GM12878 (cell line): ENCODE results near the gene TBP. TPM values are rescaled to one million over a fixed set of nuclear protein-coding genes. Genes with fewer than 3 reads are reported as not detected.
"Not testable (repeated sequence)": the region's sequence is repeated elsewhere in the genome, so short reads cannot be mapped to it uniquely, and the experiment has no call there.

Experiments
- ATAC-seq: fragments of 200-7000 bp; cut with Tn5 transposase; 3 replicates; pipeline ENCODE4 v1.9.1; 2020; ENCODE audit warnings: mild to moderate bottlenecking, moderate library complexity
- BruUV-seq: library from RNA; stranded (reverse); fragments of 400-500 nt; replicated peaks from 2 replicates; lab custom pipeline; 2021; lab: Mats Ljungman, UMichigan
- CTCF ChIA-PET: fragments of 300-600 bp; sonication (Branson Sonifier 250); formaldehyde crosslinking; extraction: SDS; loops from one replicate; lab custom pipeline; 2021; ENCODE audit warnings: inconsistent platforms; lab: Yijun Ruan, JAX
- POLR2A ChIA-PET: fragments of 350-600 bp; formaldehyde crosslinking; extraction: SDS; loops from one replicate; lab custom pipeline; 2021; ENCODE audit warnings: inconsistent platforms; lab: Charles Lee
- RAD21 ChIA-PET: fragments of 300-600 bp; sonication (Branson Sonifier 250); formaldehyde crosslinking; loops from one replicate; lab custom pipeline; 2023; ENCODE audit warnings: antibody characterized with exemption; ENCODE audit not compliant: unreplicated experiment; lab: Charles Lee
- SMC1A ChIA-PET: fragments of 300-600 bp; sonication (Branson Sonifier 250); formaldehyde crosslinking; loops from one replicate; lab custom pipeline; 2023; ENCODE audit not compliant: unreplicated experiment, uncharacterized antibody; lab: Charles Lee
- DNase-seq: peaks from one replicate; pipeline ENCODE4 v3.0.0-alpha.2; 2011; ENCODE audit warnings: low read depth, low spot score
- FAIRE-seq: peaks from 3 replicates; lab custom pipeline; 2011; peaks lifted over from hg19 to GRCh38; lab: Jason Lieb, UNC
- H2AFZ ChIP-seq: 2 replicates; pipeline ENCODE4 v1.6.0; 2011; ENCODE audit warnings: low read depth, low read length, control low read depth; ENCODE audit not compliant: control insufficient read depth
- H3K27ac ChIP-seq: 2 replicates; pipeline ENCODE4 v1.5.1; 2011; ENCODE audit warnings: control low read depth; ENCODE audit not compliant: control insufficient read depth, insufficient read depth
- H3K27me3 ChIP-seq, 2 experiments: replicated peaks in 1 of 2; 2 replicates each; pipeline versions ENCODE4 v1.6.0 to v1.6.1; 2011; ENCODE audit warnings: low read length in 1 of 2; ENCODE audit not compliant: control insufficient read depth in 2 of 2, insufficient read depth in 2 of 2
- H3K36me3 ChIP-seq, 2 experiments: 2 replicates each; pipeline ENCODE4 v1.5.1; 2011; ENCODE audit warnings: low read length in 1 of 2; ENCODE audit not compliant: control insufficient read depth in 2 of 2, insufficient read depth in 2 of 2
- H3K4me1 ChIP-seq: 2 replicates; pipeline ENCODE4 v1.6.1; 2011; ENCODE audit warnings: mild to moderate bottlenecking, low read length, moderate library complexity, mixed read lengths; ENCODE audit not compliant: control insufficient read depth, insufficient read depth
- H3K4me2 ChIP-seq: 2 replicates; pipeline ENCODE4 v1.6.0; 2011; ENCODE audit warnings: control low read depth; ENCODE audit not compliant: control insufficient read depth, insufficient read depth
- H3K4me3 ChIP-seq: fragments of 200-600 bp; sonication (generic); 2 replicates; pipeline ENCODE4 v1.5.1; 2016
- H3K79me2 ChIP-seq: 2 replicates; pipeline ENCODE4 v1.6.0; 2011; ENCODE audit warnings: low read length; ENCODE audit not compliant: control insufficient read depth, insufficient read depth
- H3K9ac ChIP-seq: 2 replicates; pipeline ENCODE4 v1.8.0; 2011; ENCODE audit warnings: low read length, control low read depth, mixed read lengths; ENCODE audit not compliant: control insufficient read depth, insufficient read depth
- H3K9me3 ChIP-seq: replicated peaks from 3 replicates; pipeline ENCODE4 v1.5.1; 2011; ENCODE audit warnings: mild to moderate bottlenecking, low read length; ENCODE audit not compliant: control insufficient read depth, insufficient read depth
- H4K20me1 ChIP-seq: 2 replicates; pipeline ENCODE4 v1.6.0; 2011; ENCODE audit not compliant: control insufficient read depth, insufficient read depth
- ATF7 ChIP-seq: fragments of 450-650 bp; IDR thresholded peaks from 2 replicates; pipeline ENCODE4 v1.6.1; 2016; ENCODE audit warnings: low read depth, mild to moderate bottlenecking
- BACH1 ChIP-seq: fragments of 450-650 bp; IDR thresholded peaks from 2 replicates; pipeline ENCODE4 v1.6.1; 2017; ENCODE audit warnings: mild to moderate bottlenecking, borderline replicate concordance
- CBFB ChIP-seq: IDR thresholded peaks from 2 replicates; pipeline ENCODE4 v1.6.1; 2016; ENCODE audit warnings: antibody characterized with exemption, low read depth
- CUX1 ChIP-seq: IDR thresholded peaks from 2 replicates; pipeline ENCODE4 v1.6.1; 2012; ENCODE audit warnings: improper control_type of control experiment, low read depth, low read length; ENCODE audit not compliant: insufficient replicate concordance
- FOS ChIP-seq: IDR thresholded peaks from 3 replicates; pipeline ENCODE4 v1.6.1; 2011; ENCODE audit warnings: borderline replicate concordance; ENCODE audit not compliant: insufficient read length; ENCODE audit errors: extremely low read depth
- MYB ChIP-seq: fragments of 150-350 bp; IDR thresholded peaks from 2 replicates; pipeline ENCODE4 v1.6.1; 2014; ENCODE audit warnings: mild to moderate bottlenecking, low read depth, low read length, borderline replicate concordance
- RAD21 ChIP-seq: IDR thresholded peaks from 2 replicates; pipeline ENCODE4 v1.6.1; 2011; ENCODE audit warnings: mild to moderate bottlenecking, low read depth, low read length, moderate library complexity; ENCODE audit not compliant: insufficient read depth
- RUNX3 ChIP-seq: IDR thresholded peaks from 2 replicates; pipeline ENCODE4 v1.6.1; 2012; ENCODE audit warnings: low read length, inconsistent platforms
- SMC3 ChIP-seq: IDR thresholded peaks from 2 replicates; pipeline ENCODE4 v1.6.1; 2011; ENCODE audit warnings: low read length, improper control_type of control experiment, borderline replicate concordance
- YBX1 ChIP-seq: fragments of 450-650 bp; IDR thresholded peaks from 2 replicates; pipeline ENCODE4 v1.6.1; 2016; ENCODE audit warnings: antibody characterized with exemption
- YY1 ChIP-seq: IDR thresholded peaks from 2 replicates; pipeline ENCODE4 v1.6.1; 2011; ENCODE audit warnings: low read depth, mild to moderate bottlenecking, low read length
- WGBS: methylation state at CpG from one replicate; pipeline ENCODE4 v1.1.6; 2016; ENCODE audit warnings: low lambda C conversion rate; ENCODE audit not compliant: insufficient replicate concordance, insufficient coverage; ENCODE audit errors: missing lambda C conversion rate; 5-methylcytosine and 5-hydroxymethylcytosine counted together
- in situ Hi-C: fragments of 300-500 bp; cut with MboI; formaldehyde crosslinking; loops from 9 replicates; pipeline ENCODE4 v1.14.3; 2018; ENCODE audit warnings: mixed read lengths
- intact Hi-C: fragments of 100-400 bp; cut with micrococcal nuclease; formaldehyde crosslinking; loops from one replicate; pipeline ENCODE4 v1.14.2; 2022; ENCODE audit not compliant: unreplicated experiment
- polyA plus RNA-seq, 11 experiments: library from polyadenylated mRNA; depleted of rRNA in 4 of 11; unstranded in 6 of 11; stranded (reverse) in 5 of 11; fragments of >200 nt; fragmentation: Nextera tagmentation in 4 of 11; fragmentation: Illumina TruSeq in 1 of 11; extraction: Ambion mirVana in 4 of 11; extraction: Trizol in 1 of 11; gene quantifications; 1 replicate in 1 of 11; 2 replicates in 10 of 11; pipeline versions ENCODE4 v1.2.1 to v1.2.3, GENCODE V29; 2011 to 2016; ENCODE audit warnings: inconsistent platforms in 2 of 11, missing spikeins in 2 of 11, low read depth in 1 of 11
- total RNA-seq, 4 experiments: library from RNA; depleted of rRNA in 3 of 4; stranded (reverse); fragments of >200 nt in 3 of 4; fragmentation: Illumina TruSeq in 1 of 4; extraction: Trizol in 1 of 4; gene quantifications; 2 replicates each; pipeline versions ENCODE4 v1.2.1 to v1.2.3, GENCODE V29; 2013 to 2021

The TBP gene
- total and polyA plus RNA-seq, 10 of the 15 experiments (the other 5 are each of a cell fraction or from before 2014, with no cell fraction given), result 13.6 to 39.5 (median 26.5) TPM

GRCh38 chr6:170527995-170528394 is 26.2 kb upstream of the TBP start:
- H3K9ac ChIP-seq, H3K4me2 ChIP-seq, H3K79me2 ChIP-seq, H3K9me3 ChIP-seq, H3K27me3 ChIP-seq, POLR2A ChIA-PET, H3K4me3 ChIP-seq, intact Hi-C loops, H3K27ac ChIP-seq, BruUV-seq, H3K4me1 ChIP-seq, H4K20me1 ChIP-seq, H3K36me3 ChIP-seq, FAIRE-seq, ATAC-seq, DNase-seq, H2AFZ ChIP-seq: not testable (repeated sequence)
- SMC1A ChIA-PET, result interaction anchor here (3.0 kb wide), 1 partner anchor 11 kb away, joined by 14 read pairs; no protein-coding TSS in a partner anchor
- CTCF ChIA-PET, result interaction anchor here (2.5 to 5.5 kb wide), 5 partner anchors 8 to 738 kb away, joined by 7 to 39 read pairs (median 33); no protein-coding TSS in a partner anchor
- in situ Hi-C loops, result loop anchor here (5.0 kb wide), 1 partner anchor 1636 kb away; no protein-coding TSS in a partner anchor
- WGBS, result 93% methylated on average over 5 of the region's 5 CpGs
- RAD21 ChIA-PET, result interaction anchor here (1.0 kb wide), 1 partner anchor 11 kb away, joined by 3 read pairs; no protein-coding TSS in a partner anchor

GRCh38 chr6:170529839-170530469 is 24.2 kb upstream of the TBP start:
- Histone ChIP-seq H3K9ac (no peak overlapping the region), H3K4me1 (no peaks in the 10 kb centered on the region), H4K20me1 (no peaks in the 10 kb centered on the region), H3K4me2 (no peak overlapping the region), H3K27me3 (no peaks in the 10 kb centered on the region), H2AFZ (no peak overlapping the region), H3K9me3 (no peaks in the 10 kb centered on the region), H3K79me2 (no peaks in the 10 kb centered on the region), H3K27ac (no peak overlapping the region), H3K36me3 (peaks cover 4 to 9% of the 10 kb centered on the region in 2 experiments; a peak in 3 of 4 replicates), H3K4me3 (no peak overlapping the region)
- FAIRE-seq (peak; percentile 90), ATAC-seq (peak; percentile 97), DNase-seq (peak; percentile 4)
- ChIA-PET SMC1A (interaction anchor here (0.6 to 4.5 kb wide), 11 partner anchors 10 to 1574 kb away, joined by 3 to 24 read pairs (median 3); partner anchors contain the start of gene TBP), CTCF (interaction anchor here (0.7 to 5.5 kb wide), 26 partner anchors 10 to 1574 kb away, joined by 3 to 39 read pairs (median 4); partner anchors contain the start of genes PSMB1 and TBP), POLR2A (no interaction called here), RAD21 (interaction anchor here (0.6 to 3.1 kb wide), 6 partner anchors 9 to 740 kb away, joined by 3 to 18 read pairs (median 3); no protein-coding TSS in a partner anchor)
- intact Hi-C loops (loop anchor here (1.0 to 5.0 kb wide), 2 partner anchors 699 to 1573 kb away; no protein-coding TSS in a partner anchor), in situ Hi-C loops (loop anchor here (5.0 kb wide), 1 partner anchor 1638 kb away; no protein-coding TSS in a partner anchor)
- BruUV-seq, result no TSS peak
- 56% methylated on average over 5 of the region's 5 CpGs for WGBS
- TF ChIP-seq MYB (no peak), SMC3 (peak; percentile 89), CBFB (peak; percentile 42; the same call in 1 of the 2 replicates), BACH1 (no peak), RAD21 (peak; percentile 89), FOS (no peak), ATF7 (no peak), CUX1 (no peak), YBX1 (no peak), RUNX3 (peak; percentile 52; the same call in 1 of the 2 replicates), YY1 (0 out of 2 replicates have a peak, but pooled peaks have one; percentile 46)
